Measurements from ENCODE around the gene RIMS1. TPM values are rescaled to one million over a fixed set of nuclear protein-coding genes. Genes with fewer than 3 reads are reported as not detected.

RIMS1 gene
- total RNA-seq, 1 donor from 2014 or later: 12.3 TPM

GRCh38 chr6:72417759-72418158 lies 531.4 kb downstream of the RIMS1 start:
- peaks cover 2% of the 10 kb centered on the region for H3K27me3 Mint-ChIP-seq (ENCODE audit: unreplicated experiment)
- H3K4me1 Mint-ChIP-seq (ENCODE audit: low read depth, unreplicated experiment): peaks cover 4% of the 10 kb centered on the region
- no peak for DNase-seq
- no peak overlapping the region for H3K27ac Mint-ChIP-seq (ENCODE audit: unreplicated experiment)
- TF ChIP-seq CTCF (IDR thresholded peaks at IDR 0.05; ENCODE audit: partially characterized antibody, unreplicated experiment): no peak
- no peaks in the 10 kb centered on the region for H3K9me3 Mint-ChIP-seq (ENCODE audit: unreplicated experiment)
- H3K36me3 Mint-ChIP-seq (ENCODE audit: unreplicated experiment): no peaks in the 10 kb centered on the region
- no peak overlapping the region for H3K4me3 Mint-ChIP-seq (ENCODE audit: unreplicated experiment)

GRCh38 chr6:72418495-72418894 lies 532.1 kb downstream of the RIMS1 start:
- H3K36me3 Mint-ChIP-seq (ENCODE audit: unreplicated experiment): no peaks in the 10 kb centered on the region
- no peak for DNase-seq
- H3K9me3 Mint-ChIP-seq (ENCODE audit: unreplicated experiment): no peaks in the 10 kb centered on the region
- H3K4me1 Mint-ChIP-seq (ENCODE audit: low read depth, unreplicated experiment): peaks cover 4% of the 10 kb centered on the region
- no peak overlapping the region for H3K27ac Mint-ChIP-seq (ENCODE audit: unreplicated experiment)
- TF ChIP-seq CTCF (IDR thresholded peaks at IDR 0.05; ENCODE audit: partially characterized antibody, unreplicated experiment): no peak
- H3K4me3 Mint-ChIP-seq (ENCODE audit: unreplicated experiment): no peak overlapping the region
- H3K27me3 Mint-ChIP-seq (ENCODE audit: unreplicated experiment): peaks cover 2% of the 10 kb centered on the region

GRCh38 chr6:72419966-72420365 lies 533.6 kb downstream of the RIMS1 start:
- TF ChIP-seq CTCF (IDR thresholded peaks at IDR 0.05; ENCODE audit: partially characterized antibody, unreplicated experiment): no peak
- Mint-ChIP-seq H3K36me3 (ENCODE audit: unreplicated experiment) (no peaks in the 10 kb centered on the region), H3K4me3 (ENCODE audit: unreplicated experiment) (no peak overlapping the region), H3K27ac (ENCODE audit: unreplicated experiment) (no peak overlapping the region), H3K9me3 (ENCODE audit: unreplicated experiment) (no peaks in the 10 kb centered on the region), H3K4me1 (ENCODE audit: low read depth, unreplicated experiment) (no peaks in the 10 kb centered on the region), H3K27me3 (ENCODE audit: unreplicated experiment) (peaks cover 2% of the 10 kb centered on the region)
- no peak for DNase-seq

DNA sequence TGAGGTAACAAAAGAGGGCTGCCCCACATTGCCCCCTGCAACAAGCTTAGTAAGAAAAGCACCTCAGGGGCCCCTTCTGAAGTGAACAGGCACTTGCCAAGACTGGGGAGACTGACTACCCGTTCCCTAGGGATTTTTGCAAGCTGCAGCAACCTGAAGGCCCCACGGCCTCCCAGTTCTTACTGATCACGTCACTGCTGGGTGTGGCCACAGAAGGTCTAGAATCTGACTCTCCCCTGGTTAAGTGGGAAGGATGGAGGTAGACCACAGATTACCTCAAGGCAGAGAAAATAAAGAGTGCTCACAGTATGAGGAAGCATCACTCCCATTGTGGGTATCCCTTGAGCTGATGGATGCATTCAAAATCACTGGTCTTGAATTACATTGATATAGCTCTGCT lies 534.1 kb downstream of the RIMS1 start:
- Mint-ChIP-seq H3K27me3 (ENCODE audit: unreplicated experiment) (no peaks in the 10 kb centered on the region), H3K9me3 (ENCODE audit: unreplicated experiment) (no peaks in the 10 kb centered on the region), H3K27ac (ENCODE audit: unreplicated experiment) (no peak overlapping the region), H3K36me3 (ENCODE audit: unreplicated experiment) (no peaks in the 10 kb centered on the region), H3K4me1 (ENCODE audit: low read depth, unreplicated experiment) (no peaks in the 10 kb centered on the region), H3K4me3 (ENCODE audit: unreplicated experiment) (no peak overlapping the region)
- no peak for DNase-seq
- TF ChIP-seq CTCF (IDR thresholded peaks at IDR 0.05; ENCODE audit: partially characterized antibody, unreplicated experiment): no peak

GRCh38 chr6:72421387-72421786 lies 535.0 kb downstream of the RIMS1 start:
- Mint-ChIP-seq H3K36me3 (ENCODE audit: unreplicated experiment) (no peaks in the 10 kb centered on the region), H3K4me3 (ENCODE audit: unreplicated experiment) (no peak overlapping the region), H3K9me3 (ENCODE audit: unreplicated experiment) (no peaks in the 10 kb centered on the region), H3K27ac (ENCODE audit: unreplicated experiment) (no peak overlapping the region), H3K4me1 (ENCODE audit: low read depth, unreplicated experiment) (no peaks in the 10 kb centered on the region), H3K27me3 (ENCODE audit: unreplicated experiment) (no peaks in the 10 kb centered on the region)
- no peak for DNase-seq
- TF ChIP-seq CTCF (IDR thresholded peaks at IDR 0.05; ENCODE audit: partially characterized antibody, unreplicated experiment): no peak
